Measurements from ENCODE around the gene PSMG4.

GRCh38 chr6:3228046-3228671, 30.6 kb upstream of the PSMG4 start:
- peak; percentile 26 for TF ChIP-seq CTCF (IDR thresholded peaks at IDR 0.05; ENCODE audit: insufficient read depth, low read length, poor library complexity, severe bottlenecking)
- no peak for TF ChIP-seq EZH2phosphoT487 (conservative IDR thresholded peaks at IDR 0.05; ENCODE audit: low read length)
